Common myeloid progenitor, CD34-positive (primary cell): ENCODE measurements around the gene KRT31.
"Not testable (repeated sequence)": the region's sequence is repeated elsewhere in the genome, so short reads cannot be mapped to it uniquely, and the experiment has no call there.

Experiments
- CTCF ChIA-PET: fragments of 350-600 bp; sonication (Branson Sonifier 250); formaldehyde crosslinking; loops from one replicate; lab custom pipeline; 2021; ENCODE audit warnings: antibody characterized with exemption; lab: Charles Lee
- POLR2A ChIA-PET: fragments of 350-600 bp; sonication (Branson Sonifier 250); formaldehyde crosslinking; loops from one replicate; lab custom pipeline; 2021; ENCODE audit warnings: antibody characterized with exemption; lab: Charles Lee
- DNase-seq, 3 donors: peaks; one replicate each; pipeline versions ENCODE4 v3.0.0 to v3.0.0-alpha.2; 2013
- H3K27ac ChIP-seq, 2 experiments: 1 replicate in 1 of 2; 2 replicates in 1 of 2; pipeline ENCODE4 v1.7.0; 2013; ENCODE audit warnings: inconsistent platforms in 2 of 2, low read length in 2 of 2, mild to moderate bottlenecking in 2 of 2, low read depth in 1 of 2, moderate library complexity in 1 of 2; ENCODE audit not compliant: severe bottlenecking in 2 of 2, insufficient read depth in 1 of 2, poor library complexity in 1 of 2
- H3K27me3 ChIP-seq, 5 experiments: replicated peaks in 2 of 5; 1 replicate in 3 of 5; 2 replicates in 2 of 5; pipeline versions ENCODE4 v1.6.1 to v1.7.0; 2013; ENCODE audit warnings: low read length in 4 of 5, mild to moderate bottlenecking in 2 of 5, moderate library complexity in 2 of 5, inconsistent platforms in 1 of 5; ENCODE audit not compliant: insufficient read depth in 5 of 5, control insufficient read depth in 4 of 5
- H3K36me3 ChIP-seq, 4 experiments: 1 replicate in 2 of 4; 2 replicates in 2 of 4; pipeline versions ENCODE4 v1.6.1 to v1.7.0; 2013; ENCODE audit warnings: low read length in 3 of 4, control low read depth in 1 of 4, mild to moderate bottlenecking in 1 of 4; ENCODE audit not compliant: control insufficient read depth in 4 of 4, insufficient read depth in 4 of 4
- H3K4me1 ChIP-seq, 4 experiments: 1 replicate in 3 of 4; 2 replicates in 1 of 4; pipeline versions ENCODE4 v1.6.1 to v1.7.1; 2013; ENCODE audit warnings: low read length in 3 of 4, mild to moderate bottlenecking in 3 of 4, control low read depth in 1 of 4, inconsistent platforms in 1 of 4, moderate library complexity in 1 of 4; ENCODE audit not compliant: control insufficient read depth in 4 of 4, insufficient read depth in 4 of 4; ENCODE audit errors: control extremely low read depth in 1 of 4
- H3K4me3 ChIP-seq, 7 experiments: 1 replicate in 4 of 7; 2 replicates in 3 of 7; pipeline versions ENCODE4 v1.5.1 to v1.7.0; 2013; ENCODE audit warnings: mild to moderate bottlenecking in 7 of 7, low read length in 6 of 7, moderate library complexity in 6 of 7, inconsistent platforms in 2 of 7, low read depth in 2 of 7, control low read depth in 1 of 7; ENCODE audit not compliant: insufficient read depth in 4 of 7, control insufficient read depth in 1 of 7; ENCODE audit errors: extremely low read depth in 1 of 7
- H3K9me3 ChIP-seq, 5 experiments: 1 replicate in 4 of 5; 2 replicates in 1 of 5; pipeline versions ENCODE4 v1.6.1 to v1.7.1; 2013; ENCODE audit warnings: low read length in 4 of 5, mild to moderate bottlenecking in 2 of 5, inconsistent platforms in 1 of 5, low read depth in 1 of 5, moderate library complexity in 1 of 5; ENCODE audit not compliant: control insufficient read depth in 4 of 5, insufficient read depth in 2 of 5; ENCODE audit errors: control extremely low read depth in 1 of 5
- whole genome bisulfite sequencing: methylation state at CpG from one replicate; pipeline ENCODE4 v1.1.5; 2013; ENCODE audit not compliant: insufficient coverage; 5-methylcytosine and 5-hydroxymethylcytosine counted together

The KRT31 gene

GRCh38 chr17:41437769-41438168, 40.4 kb upstream of the KRT31 start:
- 90% methylated on average over 9 of the region's 9 CpGs for WGBS
- Histone ChIP-seq H3K9me3 (no peaks in the 10 kb centered on the region), H3K4me3 (no peak overlapping the region), H3K27ac (no peak overlapping the region), H3K27me3 (peaks cover 0 to 8% (median under 1%) of the 10 kb centered on the region in 5 experiments), H3K36me3 (no peaks in the 10 kb centered on the region), H3K4me1 (no peaks in the 10 kb centered on the region)
- ChIA-PET POLR2A (no interaction called here), CTCF (no interaction called here)
- DNase-seq = no peak

GRCh38 chr17:41437254-41437653, 39.8 kb upstream of the KRT31 start:
- H3K9me3 ChIP-seq = no peaks in the 10 kb centered on the region
- no peak overlapping the region for H3K4me3 ChIP-seq
- no peak for DNase-seq
- 83% methylated on average over 7 of the region's 7 CpGs for WGBS
- POLR2A ChIA-PET = no interaction called here
- CTCF ChIA-PET = no interaction called here
- peaks cover 0 to 8% (median 0%) of the 10 kb centered on the region in 5 experiments for H3K27me3 ChIP-seq
- H3K36me3 ChIP-seq = no peaks in the 10 kb centered on the region
- no peak overlapping the region for H3K27ac ChIP-seq
- H3K4me1 ChIP-seq = no peaks in the 10 kb centered on the region

GRCh38 chr17:41434415-41434814, 37.0 kb upstream of the KRT31 start:
- Histone ChIP-seq H3K27ac (no peak overlapping the region), H3K4me1 (no peaks in the 10 kb centered on the region), H3K36me3 (no peaks in the 10 kb centered on the region), H3K27me3 (peaks cover 0 to 4% (median 0%) of the 10 kb centered on the region in 5 experiments), H3K9me3 (no peaks in the 10 kb centered on the region), H3K4me3 (no peak overlapping the region)
- POLR2A ChIA-PET = no interaction called here
- no peak for DNase-seq
- 92% methylated on average over 2 of the region's 5 CpGs for WGBS
- CTCF ChIA-PET = interaction anchor here (0.6 to 1.2 kb wide), 2 partner anchors 23 to 184 kb away, joined by 3 read pairs; no protein-coding TSS in a partner anchor

GRCh38 chr17:41434005-41434404, 36.6 kb upstream of the KRT31 start:
- Histone ChIP-seq H3K27me3 (peaks cover 0 to 4% (median 0%) of the 10 kb centered on the region in 5 experiments), H3K4me3 (no peak overlapping the region), H3K36me3 (no peaks in the 10 kb centered on the region), H3K4me1 (no peaks in the 10 kb centered on the region), H3K9me3 (no peaks in the 10 kb centered on the region), H3K27ac (no peak overlapping the region)
- ChIA-PET CTCF (interaction anchor here (0.6 to 1.2 kb wide), 2 partner anchors 22 to 184 kb away, joined by 3 read pairs; no protein-coding TSS in a partner anchor), POLR2A (no interaction called here)
- 100% methylated on average over 3 of the region's 4 CpGs for WGBS
- no peak for DNase-seq

- no peak overlapping the region for H3K27ac ChIP-seq
- H3K4me3 ChIP-seq = no peak overlapping the region
- no peaks in the 10 kb centered on the region for H3K9me3 ChIP-seq
- WGBS = no CpG with 5 or more reads among the region's 4 CpGs
- ChIA-PET CTCF (interaction anchor here (0.6 to 1.2 kb wide), 2 partner anchors 22 to 183 kb away, joined by 3 read pairs; no protein-coding TSS in a partner anchor), POLR2A (no interaction called here)
- H3K27me3 ChIP-seq = peaks cover 0 to 4% (median 0%) of the 10 kb centered on the region in 5 experiments
- no peak for DNase-seq
- H3K4me1 ChIP-seq = no peaks in the 10 kb centered on the region
- H3K36me3 ChIP-seq = no peaks in the 10 kb centered on the region
These were observed 36.2 kb upstream of the KRT31 start for GRCh38 chr17:41433586-41433985.

- 92% methylated on average over 9 of the region's 9 CpGs for WGBS
- H3K4me1 ChIP-seq, CTCF ChIA-PET, DNase-seq, H3K27me3 ChIP-seq, H3K9me3 ChIP-seq, H3K27ac ChIP-seq, POLR2A ChIA-PET, H3K4me3 ChIP-seq, H3K36me3 ChIP-seq: not testable (repeated sequence)
These were observed 33.0 kb upstream of the KRT31 start for GRCh38 chr17:41430376-41430775.

GRCh38 chr17:41429667-41430066, 32.3 kb upstream of the KRT31 start:
- H3K27ac ChIP-seq = no peak overlapping the region
- WGBS = 74% methylated on average over 7 of the region's 7 CpGs
- POLR2A ChIA-PET = no interaction called here

More at GRCh38 chr17:41429667-41430066, 32.3 kb upstream of the KRT31 start:
- Histone ChIP-seq H3K9me3 (no peaks in the 10 kb centered on the region), H3K4me3 (no peak overlapping the region), H3K4me1 (no peaks in the 10 kb centered on the region), H3K27me3 (peaks cover 0 to 4% (median 0%) of the 10 kb centered on the region in 5 experiments), H3K36me3 (no peaks in the 10 kb centered on the region)
- CTCF ChIA-PET = no interaction called here
- DNase-seq = no peak
